T-cell (primary cell): ENCODE results near the gene DPH2. TPM values are rescaled to one million over a fixed set of nuclear protein-coding genes. Genes with fewer than 3 reads are reported as not detected.

ENCODE experiments used
- ATAC-seq, 4 experiments: fragments of 200-7000 bp in 3 of 4; fragments of 150-1000 bp in 1 of 4; cut with Tn5 transposase; replicated peaks in 1 of 4; 1 replicate in 3 of 4; 2 replicates in 1 of 4; pipeline ENCODE4 v1.10.0; 2021; ENCODE audit warnings: moderate library complexity in 3 of 4, mild to moderate bottlenecking in 2 of 4, moderate number of reproducible peaks in 1 of 4
- CTCF ChIA-PET, 2 donors: fragments of 300-600 bp; sonication (Branson Sonifier 250); formaldehyde crosslinking; loops; one replicate each; lab custom pipeline; 2022; ENCODE audit warnings: antibody characterized with exemption in 2 of 2; lab: Charles Lee
- POLR2A ChIA-PET, 2 donors: fragments of 300-600 bp; sonication (Branson Sonifier 250); formaldehyde crosslinking; loops; one replicate each; lab custom pipeline; 2022; ENCODE audit warnings: antibody characterized with exemption in 2 of 2; lab: Charles Lee
- DNase-seq, 35 experiments: peaks; one replicate each; pipeline versions ENCODE4 v3.0.0 to v3.0.0-alpha.2; 2013 to 2023
- H3K27ac ChIP-seq: one replicate; pipeline ENCODE4 v1.5.1; 2013; ENCODE audit warnings: low read length
- H3K27me3 ChIP-seq, 2 experiments: replicated peaks in 1 of 2; 1 replicate in 1 of 2; 2 replicates in 1 of 2; pipeline versions ENCODE4 v1.6.1 to v1.7.0; 2013; ENCODE audit warnings: low read length in 1 of 2, mixed read lengths in 1 of 2; ENCODE audit not compliant: control insufficient read depth in 2 of 2, insufficient read depth in 2 of 2; ENCODE audit errors: extremely low read depth in 1 of 2
- H3K36me3 ChIP-seq, 2 donors: 1 replicate in 1 of 2; 2 replicates in 1 of 2; pipeline versions ENCODE4 v1.6.1 to v1.7.0; 2013; ENCODE audit warnings: low read length in 1 of 2; ENCODE audit not compliant: control insufficient read depth in 2 of 2, insufficient read depth in 1 of 2; ENCODE audit errors: extremely low read depth in 1 of 2
- H3K4me1 ChIP-seq, 2 experiments: 1 replicate in 1 of 2; 2 replicates in 1 of 2; pipeline versions ENCODE4 v1.6.1 to v1.7.0; 2013; ENCODE audit warnings: low read length in 2 of 2, mixed read lengths in 1 of 2; ENCODE audit not compliant: insufficient read depth in 2 of 2, control insufficient read depth in 1 of 2; ENCODE audit errors: extremely low read depth in 1 of 2
- H3K4me3 ChIP-seq, 2 donors: 1 replicate in 1 of 2; 2 replicates in 1 of 2; pipeline versions ENCODE4 v1.5.1 to v1.7.0; 2013; ENCODE audit warnings: mild to moderate bottlenecking in 2 of 2, low read length in 1 of 2, moderate library complexity in 1 of 2; ENCODE audit not compliant: control insufficient read depth in 1 of 2; ENCODE audit errors: extremely low read depth in 1 of 2
- H3K9me3 ChIP-seq: 2 replicates; pipeline ENCODE4 v1.7.0; 2013
- H3K27ac Mint-ChIP-seq, 2 donors: one replicate each; pipeline ENCODE4 v1.8.0; 2020 to 2021; ENCODE audit warnings: mild to moderate bottlenecking in 2 of 2, mixed read lengths in 2 of 2
- H3K27me3 Mint-ChIP-seq, 2 donors: one replicate each; pipeline ENCODE4 v1.8.0; 2021 to 2022; ENCODE audit warnings: mixed read lengths in 2 of 2
- H3K36me3 Mint-ChIP-seq: one replicate; pipeline ENCODE4 v1.8.0; 2021; ENCODE audit warnings: mixed read lengths
- H3K4me1 Mint-ChIP-seq, 3 donors: one replicate each; pipeline ENCODE4 v1.8.0; 2020 to 2022; ENCODE audit warnings: mixed read lengths in 3 of 3, mild to moderate bottlenecking in 1 of 3
- H3K4me3 Mint-ChIP-seq, 3 donors: one replicate each; pipeline ENCODE4 v1.8.0; 2020 to 2022; ENCODE audit warnings: mild to moderate bottlenecking in 3 of 3, mixed read lengths in 3 of 3, moderate library complexity in 3 of 3
- H3K9me3 Mint-ChIP-seq, 3 donors: one replicate each; pipeline ENCODE4 v1.8.0; 2020 to 2022; ENCODE audit warnings: mixed read lengths in 3 of 3
- WGBS: methylation state at CpG from one replicate; pipeline ENCODE4 v1.1.5; 2013; ENCODE audit warnings: missing lambda C conversion rate; ENCODE audit not compliant: insufficient coverage; 5-methylcytosine and 5-hydroxymethylcytosine counted together
- total RNA-seq, 35 experiments: library from RNA in 6 of 35; stranded (reverse) in 6 of 35; fragments of 120-200 nt in 1 of 35; gene quantifications; one replicate each; pipeline versions ENCODE4 v1.2.1 to v1.2.4 and lab custom pipeline; 2013 to 2026

Gene DPH2
- total RNA-seq, 5 donors from 2014 or later (not counting 1 experiment from before 2014, with no cell fraction given), result 22.1 to 46.6 (median 41.8) TPM

DNA sequence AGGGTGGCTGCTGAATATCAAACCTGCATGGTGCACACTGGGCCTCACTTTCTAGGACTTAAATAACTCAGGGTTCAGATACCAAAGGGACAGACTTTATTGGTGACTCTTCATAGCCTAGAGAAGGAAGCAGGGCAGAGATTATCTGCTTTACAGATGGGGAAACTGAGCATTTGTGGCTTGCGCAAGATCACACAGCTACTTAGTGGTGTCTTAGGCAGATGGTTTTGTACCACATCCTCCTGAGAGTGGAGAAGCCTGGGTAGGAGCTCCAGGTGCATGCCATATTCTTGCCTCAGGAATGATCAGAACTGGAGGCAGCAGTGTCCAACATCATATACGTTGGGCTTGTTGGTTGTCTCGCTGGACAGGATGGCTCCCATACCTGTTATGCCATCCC is 6.8 kb upstream of the DPH2 start:
- peaks cover 24% of the 10 kb centered on the region for H3K36me3 Mint-ChIP-seq
- ChIA-PET CTCF (no interaction called here), POLR2A (interaction anchor here in 1 of 2 donors (0.6 kb wide), 1 partner anchor 606 kb away, joined by 6 read pairs; no protein-coding TSS in a partner anchor)
- Histone ChIP-seq H3K4me1 (no peaks in the 10 kb centered on the region), H3K9me3 (no peaks in the 10 kb centered on the region), H3K4me3 (no peak overlapping the region), H3K36me3 (peaks cover 0 to 25% of the 10 kb centered on the region in 2 donors), H3K27ac (no peak overlapping the region), H3K27me3 (no peaks in the 10 kb centered on the region)
- no peak for ATAC-seq
- no peaks in the 10 kb centered on the region for H3K9me3 Mint-ChIP-seq
- no peaks in the 10 kb centered on the region for H3K4me1 Mint-ChIP-seq
- H3K27me3 Mint-ChIP-seq, result no peaks in the 10 kb centered on the region
- H3K27ac Mint-ChIP-seq, result no peak overlapping the region
- DNase-seq, result no peak
- no peak overlapping the region for H3K4me3 Mint-ChIP-seq
- WGBS, result 100% methylated on average over 3 of the region's 3 CpGs

DNA sequence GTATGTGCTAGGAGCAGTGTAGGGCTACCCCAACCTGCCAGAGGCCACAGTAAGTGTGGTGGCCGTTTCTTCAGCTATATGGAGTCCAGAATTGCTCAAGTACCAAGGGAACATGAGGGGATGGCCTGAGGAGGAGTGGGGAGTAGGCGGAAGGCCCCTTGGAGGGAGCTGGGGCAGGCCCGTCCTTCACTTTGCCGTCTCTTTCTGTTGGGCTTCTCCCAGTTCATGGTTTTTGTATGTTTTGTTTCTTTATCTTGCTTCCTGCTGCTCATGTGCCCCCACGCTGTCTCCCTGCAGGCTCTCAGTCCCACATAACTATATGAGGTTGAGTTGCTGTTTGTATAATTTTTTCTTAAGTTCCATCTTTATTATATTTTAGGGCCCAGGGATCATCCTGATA is 5.9 kb upstream of the DPH2 start:
- Mint-ChIP-seq H3K27me3 (no peaks in the 10 kb centered on the region), H3K27ac (no peak overlapping the region), H3K4me1 (no peaks in the 10 kb centered on the region), H3K9me3 (no peaks in the 10 kb centered on the region), H3K36me3 (peaks cover 19% of the 10 kb centered on the region), H3K4me3 (no peak overlapping the region)
- 38% methylated on average over 1 of the region's 5 CpGs for WGBS
- DNase-seq (no peak), ATAC-seq (no peak)
- Histone ChIP-seq H3K27ac (no peak overlapping the region), H3K4me3 (no peak overlapping the region), H3K36me3 (peaks cover 0 to 18% of the 10 kb centered on the region in 2 donors), H3K4me1 (no peaks in the 10 kb centered on the region), H3K27me3 (no peaks in the 10 kb centered on the region), H3K9me3 (no peaks in the 10 kb centered on the region)
- ChIA-PET CTCF (no interaction called here), POLR2A (interaction anchor here in 1 of 2 donors (0.6 kb wide), 1 partner anchor 607 kb away, joined by 6 read pairs; no protein-coding TSS in a partner anchor)

DNA sequence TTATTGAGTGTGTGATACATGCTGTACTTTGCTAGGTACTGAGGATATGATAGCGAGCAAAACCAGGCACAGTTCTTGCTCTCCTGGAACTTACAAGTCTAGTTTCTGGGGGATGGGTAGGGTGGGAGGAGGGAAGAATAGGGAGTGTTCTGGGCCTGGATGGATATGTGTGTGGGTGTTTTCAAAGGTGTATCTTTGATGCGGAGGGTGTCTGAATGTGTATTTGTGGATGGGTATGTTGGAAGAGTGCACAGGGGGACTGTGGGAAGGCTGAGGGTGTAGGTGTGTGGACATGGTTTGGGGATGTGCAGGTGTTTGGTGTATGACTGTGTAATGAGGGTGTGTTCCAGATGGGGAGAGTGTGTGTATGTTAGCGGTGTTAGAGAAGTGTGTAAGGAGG is 4.5 kb upstream of the DPH2 start:
- no peak overlapping the region for H3K4me3 Mint-ChIP-seq
- peaks cover 12 to 13% (median 12%) of the 10 kb centered on the region in 3 donors for H3K4me1 Mint-ChIP-seq
- Histone ChIP-seq H3K27me3 (no peaks in the 10 kb centered on the region), H3K27ac (no peak overlapping the region), H3K4me3 (no peak overlapping the region), H3K36me3 (peaks cover 0 to 18% of the 10 kb centered on the region in 2 donors), H3K4me1 (peaks cover 1 to 12% of the 10 kb centered on the region in 2 experiments), H3K9me3 (no peaks in the 10 kb centered on the region)
- WGBS, result 89% methylated on average over 3 of the region's 3 CpGs
- POLR2A ChIA-PET, result no interaction called here
- CTCF ChIA-PET, result no interaction called here
- H3K27me3 Mint-ChIP-seq, result no peaks in the 10 kb centered on the region
- H3K27ac Mint-ChIP-seq, result no peak overlapping the region
- peaks cover 15% of the 10 kb centered on the region for H3K36me3 Mint-ChIP-seq
- no peak for ATAC-seq
- no peaks in the 10 kb centered on the region for H3K9me3 Mint-ChIP-seq
- DNase-seq, result no peak

DNA sequence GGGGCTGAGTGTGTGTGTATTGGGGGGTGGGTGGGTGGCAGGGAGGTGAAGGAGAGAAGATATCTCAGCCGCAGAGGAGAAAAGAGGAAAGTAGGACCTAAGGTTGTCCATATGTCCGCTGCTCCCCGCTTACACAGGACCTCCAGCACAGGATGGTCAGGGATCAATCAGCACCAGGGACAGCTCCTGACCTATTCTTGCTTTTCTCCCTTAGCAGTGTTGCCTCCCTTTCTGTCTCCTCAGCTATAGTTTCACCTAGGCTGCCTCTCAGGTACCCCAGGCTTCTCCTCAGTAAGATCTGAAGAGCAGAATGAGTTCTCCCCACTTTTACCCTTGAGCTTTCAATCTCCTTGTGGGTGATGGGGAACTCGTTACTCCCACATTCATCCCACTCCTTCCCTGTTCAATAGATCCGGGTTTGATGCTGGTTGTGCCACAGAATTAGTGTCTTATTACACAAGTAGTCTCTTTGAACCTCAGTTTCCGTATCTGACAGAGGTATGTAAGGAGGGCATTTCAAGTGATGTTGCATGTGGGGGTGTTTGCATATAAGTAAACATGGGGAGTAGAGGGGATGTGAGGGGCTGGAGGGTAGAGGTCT is 1.4 kb upstream of the DPH2 start:
- Histone ChIP-seq H3K4me1 (peaks cover 5 to 27% of the 10 kb centered on the region in 2 experiments), H3K27me3 (no peaks in the 10 kb centered on the region), H3K36me3 (peaks cover 0 to 16% of the 10 kb centered on the region in 2 donors), H3K4me3 (no peak overlapping the region), H3K27ac (no peak overlapping the region), H3K9me3 (no peaks in the 10 kb centered on the region)
- no peak overlapping the region for H3K27ac Mint-ChIP-seq
- H3K27me3 Mint-ChIP-seq, result no peaks in the 10 kb centered on the region
- no peak overlapping the region for H3K4me3 Mint-ChIP-seq
- ChIA-PET POLR2A (no interaction called here), CTCF (no interaction called here)
- H3K4me1 Mint-ChIP-seq, result peaks cover 22 to 28% (median 27%) of the 10 kb centered on the region in 3 donors
- 88% methylated on average over 4 of the region's 6 CpGs for WGBS
- H3K36me3 Mint-ChIP-seq, result peaks cover 11% of the 10 kb centered on the region
- ATAC-seq, result no peak
- peak in 2 of 35 experiments; percentile 22 to 50 for DNase-seq
- no peaks in the 10 kb centered on the region for H3K9me3 Mint-ChIP-seq

DNA sequence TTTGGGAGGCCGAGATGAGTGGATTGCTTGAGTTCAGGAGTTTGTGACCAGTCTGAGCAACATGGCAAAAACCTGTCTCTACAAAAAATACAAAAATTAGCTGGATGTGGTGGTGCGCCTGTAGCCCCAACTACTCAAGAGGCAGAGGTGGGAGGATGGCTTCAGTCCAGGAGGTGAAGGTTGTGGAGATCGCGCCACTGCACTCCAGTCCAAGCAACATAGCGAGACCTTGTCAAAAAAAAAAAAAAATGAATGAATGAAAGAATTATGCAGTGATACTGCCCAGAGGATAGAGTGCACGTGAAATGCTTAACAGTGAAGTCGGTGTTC is 429 bp upstream of the DPH2 start:
- ATAC-seq, result no peak
- no peaks in the 10 kb centered on the region for H3K9me3 Mint-ChIP-seq
- no peak for DNase-seq
- H3K27me3 Mint-ChIP-seq, result no peaks in the 10 kb centered on the region
- H3K36me3 Mint-ChIP-seq, result peaks cover 11% of the 10 kb centered on the region
- Histone ChIP-seq H3K9me3 (no peaks in the 10 kb centered on the region), H3K4me3 (peak overlapping the region in 1 of 2 donors; percentile 97), H3K4me1 (peaks cover 8 to 36% of the 10 kb centered on the region in 2 experiments), H3K27me3 (no peaks in the 10 kb centered on the region), H3K27ac (no peak overlapping the region), H3K36me3 (peaks cover 0 to 15% of the 10 kb centered on the region in 2 donors)
- CTCF ChIA-PET, result interaction anchor here in 1 of 2 donors (0.7 kb wide), 2 partner anchors 25 to 81 kb away, joined by 3 read pairs; no protein-coding TSS in a partner anchor
- 54% methylated on average over 5 of the region's 7 CpGs for WGBS
- peak overlapping the region; percentile 85 for H3K27ac Mint-ChIP-seq
- POLR2A ChIA-PET, result no interaction called here
- H3K4me3 Mint-ChIP-seq, result peak overlapping the region; percentile 88 to 96 (median 91)
- H3K4me1 Mint-ChIP-seq, result peaks cover 31 to 37% (median 37%) of the 10 kb centered on the region in 3 donors

DNA sequence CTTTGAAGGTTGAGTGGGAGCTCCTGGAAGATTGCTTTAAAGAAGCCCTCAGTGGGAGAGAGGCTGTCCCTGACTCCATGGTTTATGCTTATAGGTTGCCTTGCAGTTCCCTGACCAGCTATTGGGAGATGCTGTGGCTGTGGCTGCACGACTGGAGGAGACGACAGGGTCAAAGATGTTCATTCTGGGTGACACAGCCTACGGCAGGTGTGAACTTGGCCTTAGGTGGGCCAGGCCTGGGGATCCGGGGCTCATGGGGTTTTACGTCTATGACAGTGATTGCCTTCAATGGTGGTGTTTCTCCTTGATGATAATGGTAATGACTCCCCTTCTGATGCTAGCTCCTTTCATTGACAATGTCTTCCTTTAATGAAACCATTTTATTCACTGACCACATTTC is 692 bp downstream of the DPH2 start:
- Histone ChIP-seq H3K4me3 (peak overlapping the region; percentile 89 to 97), H3K9me3 (no peaks in the 10 kb centered on the region), H3K27ac (no peak overlapping the region), H3K27me3 (no peaks in the 10 kb centered on the region), H3K36me3 (peaks cover 0 to 15% of the 10 kb centered on the region in 2 donors), H3K4me1 (peaks cover 8 to 41% of the 10 kb centered on the region in 2 experiments)
- no peaks in the 10 kb centered on the region for H3K27me3 Mint-ChIP-seq
- peak overlapping the region; percentile 85 for H3K27ac Mint-ChIP-seq
- ChIA-PET CTCF (no interaction called here), POLR2A (no interaction called here)
- WGBS, result no CpG with 5 or more reads among the region's 5 CpGs
- H3K36me3 Mint-ChIP-seq, result peaks cover 11% of the 10 kb centered on the region
- peaks cover 31 to 38% (median 37%) of the 10 kb centered on the region in 3 donors for H3K4me1 Mint-ChIP-seq
- DNase-seq (no peak), ATAC-seq (no peak)
- H3K9me3 Mint-ChIP-seq, result no peaks in the 10 kb centered on the region
- H3K4me3 Mint-ChIP-seq, result peak overlapping the region; percentile 88 to 96 (median 91)
